GM18858 (cell line): ENCODE results near the gene HADHB.
"Not testable (repeated sequence)": the region's sequence is repeated elsewhere in the genome, so short reads cannot be mapped to it uniquely, and the experiment has no call there.

Experiments used
- ATAC-seq: cut with Tn5 transposase; IDR thresholded peaks from one replicate; pipeline ENCODE4 v1.9.1; 2021; ENCODE audit not compliant: unreplicated experiment

HADHB gene

GRCh38 chr2:26243470-26244308 lies 1.1 kb upstream of the HADHB start:
- ATAC-seq: no peak

- peak; percentile 5 for ATAC-seq
Measured at GRCh38 chr2:26245231-26245732, 543 bp downstream of the HADHB start.

- peak; percentile 56 for ATAC-seq
Measured at GRCh38 chr2:26245810-26246209, 1.1 kb downstream of the HADHB start.

GRCh38 chr2:26246818-26247217 lies 2.1 kb downstream of the HADHB start:
- ATAC-seq: no peak

- no peak for ATAC-seq
Measured at GRCh38 chr2:26249625-26250024, 4.9 kb downstream of the HADHB start.

- no peak for ATAC-seq
Measured at GRCh38 chr2:26251893-26252292, 7.2 kb downstream of the HADHB start.

GRCh38 chr2:26255759-26256384 lies 11.1 kb downstream of the HADHB start:
- ATAC-seq: no peak

- ATAC-seq: not testable (repeated sequence)
Measured at GRCh38 chr2:26258836-26259235, 14.1 kb downstream of the HADHB start.

- no peak for ATAC-seq
Measured at GRCh38 chr2:26268213-26268612, 23.5 kb downstream of the HADHB start.

GRCh38 chr2:26268670-26269385 lies 24.1 kb downstream of the HADHB start:
- ATAC-seq: not testable (repeated sequence)

- no peak for ATAC-seq
Measured at GRCh38 chr2:26269571-26270158, 24.9 kb downstream of the HADHB start.

GRCh38 chr2:26270373-26270772 lies 25.6 kb downstream of the HADHB start:
- ATAC-seq: no peak

- ATAC-seq: no peak
Measured at GRCh38 chr2:26273501-26273900, 28.8 kb downstream of the HADHB start.

GRCh38 chr2:26274058-26274613 lies 29.4 kb downstream of the HADHB start:
- no peak for ATAC-seq

GRCh38 chr2:26276484-26277227 lies 31.9 kb downstream of the HADHB start:
- ATAC-seq: no peak

GRCh38 chr2:26279886-26280285 lies 35.1 kb downstream of the HADHB start:
- no peak for ATAC-seq

- ATAC-seq: no peak
Measured at GRCh38 chr2:26281226-26281625, 36.5 kb downstream of the HADHB start.

- no peak for ATAC-seq
Measured at GRCh38 chr2:26283606-26284005, 38.9 kb downstream of the HADHB start.

- no peak for ATAC-seq
Measured at GRCh38 chr2:26284132-26284531, 39.4 kb downstream of the HADHB start.

GRCh38 chr2:26285931-26286330 lies 41.2 kb downstream of the HADHB start:
- no peak for ATAC-seq
